GOT3 (cell line): ENCODE results near the gene MAGEC1.
"Not testable (repeated sequence)": the region's sequence is repeated elsewhere in the genome, so short reads cannot be mapped to it uniquely, and the experiment has no call there.

ENCODE experiments used
- DNase-seq: peaks from one replicate; lab custom pipeline; 2025; ENCODE audit warnings: mixed read lengths; lab: John Stamatoyannopoulos, UW

The MAGEC1 gene

GRCh38 chrX:141903400-141904155 is at the start of gene MAGEC1:
Gene MAGEC1, plus strand, starts transcription at chrX:141903894. Its CDS starts 1,179 bp downstream, at chrX:141905073.
- no peak for DNase-seq

- DNase-seq, result no peak
Measured at GRCh38 chrX:141857479-141857878, 46.2 kb upstream of the MAGEC1 start.

- no peak for DNase-seq
Measured at GRCh38 chrX:141879616-141880015, 24.1 kb upstream of the MAGEC1 start.

DNA sequence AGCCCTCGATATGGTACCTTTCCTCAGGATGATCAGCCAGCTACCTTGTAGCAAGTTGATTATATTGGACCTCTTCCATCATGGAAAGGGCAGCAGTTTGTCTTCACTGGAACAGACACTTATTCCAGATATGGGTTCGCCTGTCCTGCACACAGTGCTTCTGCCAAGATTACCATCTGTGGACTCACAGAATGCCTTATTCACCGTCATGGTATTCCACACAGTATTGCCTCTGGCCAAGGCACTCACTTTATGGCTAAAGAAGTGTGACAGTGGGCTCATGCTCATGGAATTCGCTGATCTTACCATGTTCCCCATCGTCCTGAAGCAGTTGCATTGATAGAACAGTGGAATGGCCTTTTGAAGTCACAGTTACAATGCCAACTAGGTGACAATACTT is 14.9 kb upstream of the MAGEC1 start:
- DNase-seq, result not testable (repeated sequence)

DNA sequence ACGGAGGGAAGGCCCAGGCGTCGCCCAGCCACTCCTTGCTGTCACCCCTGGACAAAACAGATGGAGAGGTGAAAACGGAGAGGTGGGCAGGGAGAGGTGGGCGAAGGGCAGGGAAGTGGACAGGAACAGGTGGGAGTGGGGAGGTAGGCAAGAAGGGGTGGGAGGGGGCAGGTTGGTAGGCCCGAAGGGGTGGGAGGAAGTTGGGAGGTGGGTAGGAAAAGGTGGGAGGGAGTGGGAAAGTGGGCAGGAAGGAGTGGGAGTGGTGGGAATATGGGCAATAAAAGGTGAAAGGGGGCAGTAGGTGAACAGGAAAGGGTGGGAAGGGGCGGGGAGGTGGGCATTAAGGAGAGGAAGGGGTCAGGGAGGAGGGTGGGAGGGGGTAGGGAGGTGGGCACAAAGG is 9.0 kb upstream of the MAGEC1 start:
- no peak for DNase-seq

GRCh38 chrX:141897690-141898089 is 6.0 kb upstream of the MAGEC1 start:
- no peak for DNase-seq

DNA sequence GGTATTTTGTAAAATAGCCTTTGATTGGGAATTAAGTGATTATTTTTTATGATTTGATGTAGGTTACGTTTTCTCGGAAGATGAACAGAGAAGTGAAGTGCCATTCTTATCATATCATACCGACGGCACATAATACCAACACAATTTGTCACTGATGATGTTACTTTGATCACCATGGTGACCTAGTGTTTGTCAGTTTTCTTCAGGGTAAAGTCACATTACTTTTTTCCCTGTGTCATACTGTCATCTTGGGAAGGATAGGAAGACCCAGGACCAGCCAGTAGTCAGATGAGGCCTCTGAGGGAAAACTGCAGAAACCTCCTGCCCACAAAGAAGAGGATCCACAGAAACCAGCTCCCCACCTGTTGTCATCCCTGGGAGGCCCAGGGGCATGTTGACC is 1.3 kb upstream of the MAGEC1 start:
- DNase-seq, result no peak

- DNase-seq, result no peak
Measured at GRCh38 chrX:141904262-141904661, 568 bp downstream of the MAGEC1 start.

- DNase-seq, result no peak
Measured at GRCh38 chrX:141917801-141918200, 14.1 kb downstream of the MAGEC1 start.

DNA sequence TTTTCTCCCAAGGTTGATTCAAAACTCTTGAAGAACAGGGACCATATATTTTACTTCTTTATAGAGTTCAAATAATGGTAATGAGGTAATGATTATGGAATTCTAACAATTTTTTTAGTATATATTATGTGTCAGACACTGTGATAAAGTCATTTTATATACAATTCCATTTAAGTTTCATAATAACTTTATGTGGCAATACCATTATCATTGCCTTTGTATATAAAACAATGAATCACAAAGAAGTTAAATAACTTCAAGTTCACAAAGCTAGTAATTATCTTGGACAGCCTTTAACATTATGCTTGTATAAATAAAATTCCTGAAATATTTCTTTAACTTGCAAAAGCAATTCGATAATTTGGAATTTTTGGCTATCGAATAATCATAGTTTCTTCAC is 20.6 kb downstream of the MAGEC1 start:
- DNase-seq, result no peak

DNA sequence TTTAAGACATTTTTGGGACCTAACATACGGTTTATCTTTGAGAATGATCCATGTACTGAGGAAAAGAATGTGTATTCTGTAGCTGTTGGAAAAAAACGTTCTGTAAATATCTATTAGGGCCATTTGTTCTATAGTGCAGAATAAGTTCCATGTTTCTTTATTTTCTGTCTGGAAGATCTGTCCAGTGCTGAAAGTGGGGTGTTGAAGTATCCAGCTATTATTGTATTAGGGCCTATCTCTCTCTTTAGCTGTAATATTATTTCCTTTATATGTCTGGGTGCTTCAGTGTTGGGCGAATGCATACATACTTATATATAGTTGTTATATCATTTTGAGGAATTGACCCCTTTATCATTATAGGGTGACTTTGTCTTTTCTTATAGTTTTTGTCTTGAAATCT is 24.7 kb downstream of the MAGEC1 start:
- no peak for DNase-seq

GRCh38 chrX:141934059-141934641 is 30.5 kb downstream of the MAGEC1 start:
- no peak for DNase-seq

DNA sequence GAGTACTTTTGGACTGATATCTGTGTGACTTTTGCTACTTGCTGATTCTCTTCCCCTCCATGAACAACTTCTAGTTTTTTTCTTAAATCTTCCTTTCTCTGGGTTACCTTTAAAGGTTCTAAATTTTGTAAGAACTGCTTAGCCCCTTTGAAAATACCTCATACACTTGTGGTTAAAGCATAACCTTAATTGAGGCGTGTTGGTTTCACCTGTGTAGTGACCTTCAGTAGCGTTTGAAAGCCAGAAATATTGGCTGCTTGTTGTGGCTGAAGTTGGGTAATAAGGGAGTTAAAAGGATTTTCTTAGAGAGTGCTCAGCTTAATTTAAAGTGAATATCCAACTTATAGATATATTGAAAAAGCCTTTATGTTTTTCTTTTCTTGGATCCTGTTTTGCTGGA is 32.0 kb downstream of the MAGEC1 start:
- DNase-seq, result no peak

DNA sequence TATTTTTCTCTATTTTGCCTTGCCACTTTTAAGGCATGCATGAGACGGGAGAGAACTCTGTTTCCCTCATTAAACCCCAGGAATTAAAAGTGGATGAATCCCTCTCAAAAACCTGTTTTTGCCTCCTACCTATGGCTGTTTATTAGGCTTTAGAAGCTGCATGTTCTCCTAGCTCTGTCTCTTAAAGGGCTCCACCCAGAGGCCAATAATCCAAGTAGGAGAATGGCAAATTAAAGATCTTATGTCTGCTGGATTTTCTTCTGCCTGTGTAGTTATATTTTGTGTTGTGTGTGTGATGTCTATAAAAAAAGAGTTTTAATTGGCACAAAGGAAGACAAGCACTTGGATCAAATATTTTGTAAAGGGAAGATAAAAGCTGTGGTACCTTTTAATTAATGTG is 32.4 kb downstream of the MAGEC1 start:
- DNase-seq, result no peak

GRCh38 chrX:141941234-141941633 is 37.5 kb downstream of the MAGEC1 start:
- no peak for DNase-seq

- no peak for DNase-seq
Measured at GRCh38 chrX:141945426-141945825, 41.7 kb downstream of the MAGEC1 start.

DNA sequence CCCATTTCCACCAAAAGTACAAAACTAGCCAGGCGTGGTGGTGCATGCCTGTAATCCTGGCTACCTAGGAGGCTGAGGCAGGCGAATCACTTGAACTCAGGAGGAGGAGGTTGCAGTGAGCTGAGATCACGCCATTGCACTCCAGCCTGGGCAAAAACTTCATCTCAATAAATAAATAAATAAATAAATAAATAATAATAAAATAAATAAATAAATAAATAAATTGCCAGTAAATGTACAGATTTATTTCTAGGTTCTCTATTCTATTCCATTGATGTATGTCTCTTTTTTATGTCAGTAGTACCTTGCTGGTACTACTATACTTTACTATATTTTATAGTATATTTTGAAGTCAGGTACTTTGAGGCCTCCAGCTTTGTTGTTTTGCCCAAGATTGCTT is 43.7 kb downstream of the MAGEC1 start:
- no peak for DNase-seq

DNA sequence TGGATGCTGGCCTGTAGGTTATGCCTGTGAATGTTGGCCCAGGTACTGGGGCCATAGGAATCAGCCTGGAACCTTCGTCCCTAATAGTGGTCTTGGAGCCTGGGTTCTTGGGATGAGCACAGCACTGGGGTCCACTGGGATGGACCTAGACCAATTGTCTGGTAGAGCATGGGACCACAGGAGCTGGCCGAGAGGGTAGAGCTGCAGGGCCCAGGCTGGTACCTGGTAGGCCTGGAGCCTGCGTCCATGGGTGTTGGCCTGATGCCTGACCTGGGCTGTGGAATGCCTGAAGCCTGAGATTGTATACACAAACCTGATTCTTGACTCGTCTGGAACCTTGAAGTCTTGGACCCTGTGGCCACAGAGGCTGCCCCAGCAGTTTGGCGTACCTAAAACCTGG is 48.9 kb downstream of the MAGEC1 start:
- no peak for DNase-seq

GRCh38 chrX:141958675-141959074 is 55.0 kb downstream of the MAGEC1 start:
- no peak for DNase-seq
